K562 (cell line): Measurements from ENCODE around the gene UGT2B11. TPM values are rescaled to one million over a fixed set of nuclear protein-coding genes. Genes with fewer than 3 reads are reported as not detected.

Experiments used
- JUN ChIP-seq, 2 experiments: sonication (generic) in 1 of 2; formaldehyde crosslinking in 1 of 2; IDR thresholded peaks; 2 replicates each; pipeline versions ENCODE4 v1.6.1 to v1.8.0; 2012 to 2022; ENCODE audit warnings: borderline replicate concordance in 2 of 2, mild to moderate bottlenecking in 2 of 2, improper control_type of control experiment in 1 of 2, low read depth in 1 of 2, low read length in 1 of 2, missing genetic modification reagents in 1 of 2
- MBD2 ChIP-seq: sonication (generic); IDR thresholded peaks from 2 replicates; pipeline ENCODE4 v1.6.1; 2016; ENCODE audit warnings: low read depth, borderline replicate concordance
- TAF15 ChIP-seq: fragments of 200-400 bp; formaldehyde crosslinking; IDR thresholded peaks from 2 replicates; pipeline ENCODE4 v1.6.1; 2017; ENCODE audit warnings: mild to moderate bottlenecking, low read depth, low read length, moderate library complexity
- YBX1 ChIP-seq: fragments of 450-650 bp; IDR thresholded peaks from 2 replicates; pipeline ENCODE4 v1.7.1; 2016; ENCODE audit warnings: mild to moderate bottlenecking
- ZNF408 ChIP-seq: fragments of 250-450 bp; sonication (Bioruptor Pico); IDR thresholded peaks from 2 replicates; pipeline ENCODE4 v1.4.0; 2020; ENCODE audit warnings: low read depth, mild to moderate bottlenecking, moderate library complexity
- polyA plus RNA-seq, 8 experiments: library from polyadenylated mRNA; depleted of rRNA in 4 of 8; stranded (reverse) in 5 of 8; unstranded in 3 of 8; fragments of >200 nt; fragmentation: Nextera tagmentation in 2 of 8; fragmentation: Illumina TruSeq in 1 of 8; extraction: Ambion mirVana in 2 of 8; extraction: Trizol in 1 of 8; gene quantifications; 2 replicates each; pipeline versions ENCODE4 v1.2.1 to v1.2.3, GENCODE V29; 2011 to 2014; ENCODE audit warnings: inconsistent platforms in 1 of 8, missing spikeins in 1 of 8
- total RNA-seq, 7 experiments: library from RNA; depleted of rRNA in 6 of 7; stranded (reverse); fragments of >200 nt in 6 of 7; fragmentation: Illumina TruSeq in 2 of 7; extraction: Trizol in 2 of 7; gene quantifications; 2 replicates each; pipeline versions ENCODE4 v1.2.1 to v1.2.3, GENCODE V29; 2011 to 2021; ENCODE audit warnings: low replicate concordance in 1 of 7
- TF ChIP-seq, protein P1 (sequence below): fragments of 450-650 bp; IDR thresholded peaks from 2 replicates; pipeline ENCODE4 v1.6.1; 2016

Gene UGT2B11
- total and polyA plus RNA-seq, 9 of the 15 experiments (the other 6 are each of a cell fraction or from before 2014, with no cell fraction given) = 0.06 TPM; not detected in 8

DNA sequence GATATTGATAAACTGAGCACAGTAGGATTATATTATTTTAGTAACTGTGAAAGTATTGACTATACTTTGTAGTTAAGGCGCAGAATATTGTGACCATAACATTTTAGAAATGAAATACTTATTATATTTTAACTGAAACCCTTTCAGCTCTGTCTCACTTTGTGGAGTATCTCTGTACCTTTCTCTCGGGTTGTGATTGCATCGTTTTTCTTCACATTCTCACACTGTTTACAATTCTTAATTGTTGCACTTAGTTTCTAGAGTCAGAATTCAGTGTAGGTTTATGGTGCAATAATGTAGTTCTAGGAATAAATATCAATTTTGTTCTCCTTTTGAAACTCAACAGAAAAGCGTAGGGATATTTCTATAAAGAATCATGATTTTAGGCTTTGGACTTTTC is 60.5 kb downstream of the UGT2B11 start (continued):
- TF ChIP-seq YBX1 = no peak
- TF ChIP-seq ZNF408 = no peak
- TF ChIP-seq, protein P1, sequence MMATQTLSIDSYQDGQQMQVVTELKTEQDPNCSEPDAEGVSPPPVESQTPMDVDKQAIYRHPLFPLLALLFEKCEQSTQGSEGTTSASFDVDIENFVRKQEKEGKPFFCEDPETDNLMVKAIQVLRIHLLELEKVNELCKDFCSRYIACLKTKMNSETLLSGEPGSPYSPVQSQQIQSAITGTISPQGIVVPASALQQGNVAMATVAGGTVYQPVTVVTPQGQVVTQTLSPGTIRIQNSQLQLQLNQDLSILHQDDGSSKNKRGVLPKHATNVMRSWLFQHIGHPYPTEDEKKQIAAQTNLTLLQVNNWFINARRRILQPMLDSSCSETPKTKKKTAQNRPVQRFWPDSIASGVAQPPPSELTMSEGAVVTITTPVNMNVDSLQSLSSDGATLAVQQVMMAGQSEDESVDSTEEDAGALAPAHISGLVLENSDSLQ = no peak
- no peak for TF ChIP-seq JUN (IDR thresholded peaks at IDR 0.05; ENCODE audit: borderline replicate concordance, low read depth, low read length)
- TF ChIP-seq JUN (CRISPR knock-in tag; IDR thresholded peaks at IDR 0.05; ENCODE audit: borderline replicate concordance) = no peak
- TF ChIP-seq TAF15 = no peak
- TF ChIP-seq MBD2 = no peak

Other genes with a start within 250 kb of the UGT2B11 start
- not detected in 2 replicates for gene UGT2B7, start 118.3 kb downstream of the UGT2B11 start, total RNA-seq (2014; rRNA removed)
- 0.18 TPM in 1 of 2 replicates, not detected in the other for gene UGT2B7, start 118.3 kb downstream of the UGT2B11 start, total RNA-seq (2014; rRNA removed; fragmentation: Illumina TruSeq; extraction: Trizol)
- gene UGT2B7, start 118.3 kb downstream of the UGT2B11 start, total RNA-seq (2015; rRNA removed; fragmentation: Illumina TruSeq; extraction: Trizol) = not detected in 2 replicates
- gene UGT2B7, start 118.3 kb downstream of the UGT2B11 start, total RNA-seq (2021) = 0.13 TPM in 1 of 2 replicates, not detected in the other
- 0.04 TPM in 1 of 2 replicates, not detected in the other for gene UGT2B7, start 118.3 kb downstream of the UGT2B11 start, polyA plus RNA-seq (2011; rRNA removed)
- gene UGT2B7, start 118.3 kb downstream of the UGT2B11 start, polyA plus RNA-seq (2014; fragmentation: Illumina TruSeq; extraction: Trizol) = 0.19 TPM in 1 of 2 replicates, not detected in the other
- gene UGT2B7, start 118.3 kb downstream of the UGT2B11 start, polyA plus RNA-seq (2014; fragmentation: Nextera tagmentation; extraction: Ambion mirVana) = under 1 TPM in 1 of 2 experiments, not detected in 1; 0.15 TPM
- gene UGT2B7, start 118.3 kb downstream of the UGT2B11 start, polyA plus RNA-seq (2014; rRNA removed) = not detected in 2 replicates
- not detected in 2 replicates for gene UGT2B28, start 65.7 kb upstream of the UGT2B11 start, total RNA-seq (2014; rRNA removed)
- not detected in 2 replicates for gene UGT2B28, start 65.7 kb upstream of the UGT2B11 start, total RNA-seq (2014; rRNA removed; fragmentation: Illumina TruSeq; extraction: Trizol)
- not detected in 2 replicates for gene UGT2B28, start 65.7 kb upstream of the UGT2B11 start, total RNA-seq (2015; rRNA removed; fragmentation: Illumina TruSeq; extraction: Trizol)
- not detected in 2 replicates for gene UGT2B28, start 65.7 kb upstream of the UGT2B11 start, total RNA-seq (2021)
- gene UGT2B28, start 65.7 kb upstream of the UGT2B11 start, polyA plus RNA-seq (2011; rRNA removed) = not detected in 2 replicates
- not detected in 2 replicates for gene UGT2B28, start 65.7 kb upstream of the UGT2B11 start, polyA plus RNA-seq (2014; fragmentation: Illumina TruSeq; extraction: Trizol)
- not detected for gene UGT2B28, start 65.7 kb upstream of the UGT2B11 start, polyA plus RNA-seq (2014; fragmentation: Nextera tagmentation; extraction: Ambion mirVana)
- gene UGT2B28, start 65.7 kb upstream of the UGT2B11 start, polyA plus RNA-seq (2014; rRNA removed) = not detected in 2 replicates